GM23338 (cell line): ENCODE results near the gene TPCN2. TPM values are rescaled to one million over a fixed set of nuclear protein-coding genes. Genes with fewer than 3 reads are reported as not detected.

ENCODE experiments used
- ATAC-seq: fragments of 200-7000 bp; cut with Tn5 transposase; 3 replicates; pipeline ENCODE4 v1.9.1; 2020
- DNase-seq: peaks from one replicate; pipeline ENCODE4 v3.0.0-alpha.2; 2015; ENCODE audit warnings: low spot score
- H2AFZ ChIP-seq: fragments of 200-600 bp; sonication (generic); 2 replicates; pipeline ENCODE4 v1.8.0; 2016; ENCODE audit warnings: antibody characterized with exemption, mild to moderate bottlenecking, moderate library complexity
- H3F3A ChIP-seq: fragments of 200-600 bp; sonication (generic); replicated peaks from 2 replicates; pipeline ENCODE4 v1.8.0; 2017; ENCODE audit warnings: antibody characterized with exemption, mixed run types, low read depth
- H3K27ac ChIP-seq: fragments of 200-600 bp; sonication (generic); 2 replicates; pipeline ENCODE4 v1.6.1; 2016; ENCODE audit warnings: low read depth
- H3K27me3 ChIP-seq: fragments of 200-600 bp; sonication (generic); 2 replicates; pipeline ENCODE4 v1.8.0; 2016; ENCODE audit warnings: mild to moderate bottlenecking, mixed run types, moderate library complexity; ENCODE audit not compliant: insufficient read depth
- H3K36me3 ChIP-seq: fragments of 200-600 bp; sonication (generic); 2 replicates; pipeline ENCODE4 v1.8.0; 2016; ENCODE audit warnings: mild to moderate bottlenecking; ENCODE audit not compliant: insufficient read depth
- H3K4me1 ChIP-seq: fragments of 200-600 bp; sonication (generic); 2 replicates; pipeline ENCODE4 v1.8.0; 2016; ENCODE audit warnings: mild to moderate bottlenecking, moderate library complexity; ENCODE audit not compliant: insufficient read depth
- H3K4me2 ChIP-seq: fragments of 200-600 bp; sonication (generic); 2 replicates; pipeline ENCODE4 v1.7.1; 2017; ENCODE audit warnings: mixed run types
- H3K4me3 ChIP-seq: fragments of 200-600 bp; sonication (generic); 2 replicates; pipeline ENCODE4 v1.6.1; 2016; ENCODE audit warnings: mixed run types
- H3K79me2 ChIP-seq: fragments of 200-600 bp; sonication (generic); replicated peaks from 2 replicates; pipeline ENCODE4 v1.8.0; 2017; ENCODE audit warnings: mild to moderate bottlenecking; ENCODE audit not compliant: insufficient read depth
- H3K9me2 ChIP-seq: fragments of 200-600 bp; sonication (generic); 2 replicates; pipeline ENCODE4 v1.8.0; 2017; ENCODE audit not compliant: insufficient read depth
- H4K20me1 ChIP-seq: fragments of 200-600 bp; sonication (generic); replicated peaks from 2 replicates; pipeline ENCODE4 v1.8.0; 2017; ENCODE audit warnings: mild to moderate bottlenecking; ENCODE audit not compliant: insufficient read depth
- H3K27ac Mint-ChIP-seq: 2 replicates; pipeline ENCODE4 v1.8.0; 2020; ENCODE audit warnings: inconsistent platforms, mild to moderate bottlenecking, moderate library complexity, mixed read lengths
- H3K27me3 Mint-ChIP-seq: 3 replicates; pipeline ENCODE4 v1.8.0; 2022; ENCODE audit warnings: low read depth, mild to moderate bottlenecking, moderate library complexity, mixed read lengths, inconsistent platforms; ENCODE audit not compliant: insufficient read depth, poor library complexity
- H3K36me3 Mint-ChIP-seq: 3 replicates; pipeline ENCODE4 v1.8.0; 2021; ENCODE audit warnings: low read depth, mild to moderate bottlenecking, inconsistent platforms, moderate library complexity, mixed read lengths
- H3K4me1 Mint-ChIP-seq: 3 replicates; pipeline ENCODE4 v1.8.0; 2020; ENCODE audit warnings: mild to moderate bottlenecking, inconsistent platforms, mixed read lengths
- H3K4me3 Mint-ChIP-seq: 3 replicates; pipeline ENCODE4 v1.8.0; 2021; ENCODE audit warnings: moderate library complexity, mild to moderate bottlenecking, inconsistent platforms, mixed read lengths
- H3K9me3 Mint-ChIP-seq: 3 replicates; pipeline ENCODE4 v1.8.0; 2020; ENCODE audit warnings: moderate library complexity, mild to moderate bottlenecking, inconsistent platforms, mixed read lengths
- ZNF462 ChIP-seq: fragments of 250-450 bp; sonication (Bioruptor Pico); IDR thresholded peaks from 2 replicates; pipeline ENCODE4 v1.5.0; 2020; ENCODE audit warnings: mild to moderate bottlenecking, moderate library complexity
- polyA plus RNA-seq: library from polyadenylated mRNA; unstranded; fragments of >200 nt; fragmentation: Nextera tagmentation; extraction: Ambion mirVana; gene quantifications from 2 replicates; pipeline ENCODE4 v1.2.1, GENCODE V29; 2016
- total RNA-seq: library from RNA; depleted of rRNA; stranded (reverse); fragments of >200 nt; shearing (Covaris generic); gene quantifications from 2 replicates; pipeline ENCODE4 v1.2.3, GENCODE V29; 2014
- TF ChIP-seq, protein P1 (sequence below), 2 experiments: fragments of 200-600 bp in 1 of 2; sonication (generic) in 1 of 2; conservative IDR thresholded peaks; 2 replicates each; pipeline versions ENCODE4 v1.5.1 to v1.6.1; 2016 to 2017; ENCODE audit warnings: antibody characterized with exemption in 2 of 2, low read depth in 2 of 2, mild to moderate bottlenecking in 2 of 2, moderate library complexity in 1 of 2

The TPCN2 gene
- total and polyA plus RNA-seq, 2 experiments from 2014 or later = 5.8 to 14.7 TPM

DNA sequence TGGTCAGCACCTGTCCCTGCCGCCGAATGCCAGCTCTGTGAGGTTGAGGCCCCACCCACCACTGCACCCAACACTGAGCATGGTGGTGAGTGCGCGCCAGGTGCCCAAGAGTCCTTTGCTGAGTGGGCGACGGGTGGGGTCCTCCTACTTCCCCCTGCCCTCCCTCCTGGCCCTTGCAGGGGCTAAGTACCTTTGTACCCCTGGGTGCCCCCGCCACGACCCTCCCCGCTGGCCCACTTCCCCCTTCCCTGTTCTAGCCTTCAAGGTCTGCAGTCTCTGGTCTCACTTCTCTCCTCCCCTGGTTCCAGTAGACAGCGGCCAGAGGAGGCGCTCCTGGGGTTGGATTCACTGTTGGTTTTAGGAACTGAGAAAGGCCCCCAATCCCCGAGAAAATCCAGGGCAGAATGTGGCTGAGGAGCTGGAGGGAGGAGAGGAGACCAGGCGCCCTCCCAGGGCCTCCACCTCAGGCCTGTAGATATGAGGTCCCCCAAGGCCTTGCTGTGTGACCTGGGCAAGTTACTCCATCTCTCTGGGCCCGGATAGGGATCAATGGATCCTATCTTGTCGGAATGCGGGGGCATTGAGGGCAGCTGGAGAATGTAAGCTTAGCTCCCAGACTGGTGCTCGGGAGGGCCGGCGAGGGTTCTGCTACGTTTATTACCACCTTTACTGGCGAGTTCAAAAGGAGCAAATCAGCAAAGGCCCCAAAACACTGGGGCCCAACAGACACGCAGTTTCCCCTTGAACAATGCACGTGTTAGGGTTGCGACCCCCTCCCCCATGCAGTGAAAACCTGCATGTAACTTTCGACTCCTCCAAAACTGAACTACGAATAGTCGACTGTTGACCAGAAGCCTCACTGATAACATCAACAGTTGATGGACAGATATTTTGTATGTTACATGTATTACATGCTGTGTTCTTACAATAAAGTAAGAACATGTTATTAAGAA, 75.1 kb downstream of the TPCN2 start:
- DNase-seq = peak; percentile 33
- H4K20me1 ChIP-seq = no peaks in the 10 kb centered on the region
- H3F3A ChIP-seq = no peaks in the 10 kb centered on the region
- no peak overlapping the region; the same call in 1 of the 2 replicates for H3K4me3 ChIP-seq
- no peak overlapping the region for H3K27ac Mint-ChIP-seq
- peaks cover 8% of the 10 kb centered on the region; the same call in 1 of the 3 replicates for H3K36me3 Mint-ChIP-seq
- H3K27me3 ChIP-seq = no peaks in the 10 kb centered on the region
- H3K4me1 Mint-ChIP-seq = peaks cover 18% of the 10 kb centered on the region
- H3K4me3 Mint-ChIP-seq = no peak overlapping the region; the same call in 2 of the 3 replicates
- H3K4me1 ChIP-seq = peaks cover 23% of the 10 kb centered on the region; the same call in 1 of the 2 replicates
- no peak for TF ChIP-seq ZNF462 (CRISPR knock-in tag)
- TF ChIP-seq, protein P1, sequence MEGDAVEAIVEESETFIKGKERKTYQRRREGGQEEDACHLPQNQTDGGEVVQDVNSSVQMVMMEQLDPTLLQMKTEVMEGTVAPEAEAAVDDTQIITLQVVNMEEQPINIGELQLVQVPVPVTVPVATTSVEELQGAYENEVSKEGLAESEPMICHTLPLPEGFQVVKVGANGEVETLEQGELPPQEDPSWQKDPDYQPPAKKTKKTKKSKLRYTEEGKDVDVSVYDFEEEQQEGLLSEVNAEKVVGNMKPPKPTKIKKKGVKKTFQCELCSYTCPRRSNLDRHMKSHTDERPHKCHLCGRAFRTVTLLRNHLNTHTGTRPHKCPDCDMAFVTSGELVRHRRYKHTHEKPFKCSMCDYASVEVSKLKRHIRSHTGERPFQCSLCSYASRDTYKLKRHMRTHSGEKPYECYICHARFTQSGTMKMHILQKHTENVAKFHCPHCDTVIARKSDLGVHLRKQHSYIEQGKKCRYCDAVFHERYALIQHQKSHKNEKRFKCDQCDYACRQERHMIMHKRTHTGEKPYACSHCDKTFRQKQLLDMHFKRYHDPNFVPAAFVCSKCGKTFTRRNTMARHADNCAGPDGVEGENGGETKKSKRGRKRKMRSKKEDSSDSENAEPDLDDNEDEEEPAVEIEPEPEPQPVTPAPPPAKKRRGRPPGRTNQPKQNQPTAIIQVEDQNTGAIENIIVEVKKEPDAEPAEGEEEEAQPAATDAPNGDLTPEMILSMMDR (conservative IDR thresholded peaks at IDR 0.05; ENCODE audit: low read depth in 2 of 2) = peak; percentile 45 to 51
- H3K4me2 ChIP-seq = peak overlapping the region; percentile 74; the same call in 1 of the 2 replicates
- H2AFZ ChIP-seq = no peak overlapping the region; the same call in 1 of the 2 replicates
- no peaks in the 10 kb centered on the region for H3K79me2 ChIP-seq
- H3K36me3 ChIP-seq = no peaks in the 10 kb centered on the region
- H3K9me2 ChIP-seq = 0 out of 2 replicates have a peak, but pooled peaks cover 3% of the 10 kb centered on the region
- ATAC-seq = peak; percentile 5; the same call in 2 of the 3 replicates
- H3K27ac ChIP-seq = no peak overlapping the region; the same call in 1 of the 2 replicates
- H3K9me3 Mint-ChIP-seq = peaks cover 27% of the 10 kb centered on the region
- peaks cover 10% of the 10 kb centered on the region for H3K27me3 Mint-ChIP-seq
